Cerebellar nuclear complex (tissue), 1 donor: Measurements from ENCODE around the gene HS3ST3A1.
"Not testable (repeated sequence)": the region's sequence is repeated elsewhere in the genome, so short reads cannot be mapped to it uniquely, and the experiment has no call there.

Experiments
- DNase-seq, 2 experiments: peaks; one replicate each; lab custom pipeline; 2025; lab: John Stamatoyannopoulos, UW

HS3ST3A1 gene

DNA sequence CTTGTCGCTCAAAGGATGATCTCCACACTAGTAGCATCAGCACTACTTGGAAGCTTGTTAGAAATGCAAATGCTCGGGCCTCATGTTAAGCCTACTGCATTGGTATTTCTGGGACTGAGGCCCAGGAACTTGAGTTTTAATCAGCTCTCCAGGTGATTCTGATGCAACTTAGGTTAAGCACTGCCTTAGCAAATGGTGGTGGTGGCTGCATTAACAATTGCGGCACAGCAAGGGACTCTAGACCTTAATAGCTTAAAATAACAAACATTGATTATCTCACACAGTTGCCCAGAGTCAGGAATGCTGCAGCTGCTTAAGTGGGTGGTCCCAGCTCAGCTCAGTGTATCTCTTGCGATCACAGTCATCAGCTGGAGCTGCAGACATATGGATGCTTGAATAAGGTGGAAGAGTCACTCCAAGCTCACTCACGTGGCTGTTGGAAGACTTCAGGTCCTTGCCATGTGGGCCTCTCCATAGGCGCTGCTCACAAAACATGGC, 25.8 kb downstream of the HS3ST3A1 start:
- DNase-seq: no peak

DNA sequence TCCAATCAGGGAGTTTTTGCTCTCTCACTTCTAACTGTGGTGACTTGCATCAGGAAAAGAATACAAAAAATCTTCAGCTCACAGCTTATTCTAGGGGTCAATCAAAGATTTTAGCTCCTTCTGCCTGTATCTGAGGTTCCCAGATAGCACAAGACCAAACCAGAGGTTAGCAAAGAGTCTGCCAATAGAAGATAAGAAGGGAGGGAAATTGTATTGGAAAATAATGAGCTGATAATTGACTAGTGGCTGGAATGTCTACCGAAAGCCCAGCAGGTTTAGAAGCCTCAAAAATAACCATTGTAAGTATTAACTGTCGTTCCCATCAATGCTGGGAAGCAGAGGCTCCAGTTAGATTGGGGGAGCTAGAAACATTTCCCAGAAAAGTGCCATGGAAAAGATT, 26.3 kb downstream of the HS3ST3A1 start:
- no peak for DNase-seq

DNA sequence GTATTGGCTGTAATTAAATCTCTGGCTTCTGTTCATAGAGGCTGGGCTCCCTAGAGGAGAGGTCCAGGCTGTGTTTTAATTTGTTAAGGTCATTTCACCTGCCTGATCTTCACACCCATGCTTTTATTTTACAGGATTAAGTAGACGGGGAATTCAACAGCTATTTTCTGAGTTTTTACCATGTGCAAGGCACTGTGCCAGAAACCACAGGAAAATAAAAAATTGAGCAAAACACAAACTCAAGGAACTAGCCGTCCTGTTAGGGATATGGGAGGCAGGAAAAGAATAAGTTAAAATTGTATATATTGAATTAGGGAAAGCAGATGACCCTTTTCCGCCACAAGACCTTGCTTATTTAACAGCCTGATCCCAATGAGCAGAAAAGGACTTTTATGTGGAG, 29.1 kb downstream of the HS3ST3A1 start:
- no peak for DNase-seq

DNA sequence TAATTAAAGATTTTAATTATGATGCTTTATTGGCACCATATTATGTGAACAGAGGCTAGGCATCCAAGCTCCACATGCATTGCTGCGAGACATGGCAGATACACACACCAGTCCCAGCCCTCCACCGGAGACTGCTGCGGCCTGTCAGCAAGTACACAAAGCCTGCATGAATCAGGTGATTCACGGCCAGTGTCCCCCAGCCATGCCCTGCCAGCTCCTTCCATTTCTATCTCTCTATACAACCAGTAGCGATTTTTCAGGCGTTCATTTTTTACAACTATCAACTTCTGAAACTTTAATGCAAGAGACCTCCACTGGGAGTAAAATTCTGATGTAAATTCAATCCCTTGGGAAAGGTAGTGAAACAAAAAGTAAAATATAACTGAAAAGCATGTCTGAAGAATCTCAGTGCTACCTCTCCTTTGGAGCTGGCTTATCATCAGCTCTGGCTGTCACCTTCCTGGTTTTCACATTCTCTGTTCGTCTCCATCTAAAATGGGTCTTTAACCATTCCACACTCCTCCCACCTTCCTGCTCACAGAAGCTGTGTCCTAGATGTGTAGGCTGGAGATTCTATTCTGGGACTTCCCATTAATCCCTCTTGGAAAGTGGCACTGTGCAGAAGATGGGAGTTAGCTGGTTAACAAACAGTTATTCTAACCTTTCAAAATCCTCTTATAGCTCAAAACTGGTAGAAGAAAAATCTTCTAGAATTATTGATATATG, 32.2 kb downstream of the HS3ST3A1 start:
- DNase-seq: no peak

DNA sequence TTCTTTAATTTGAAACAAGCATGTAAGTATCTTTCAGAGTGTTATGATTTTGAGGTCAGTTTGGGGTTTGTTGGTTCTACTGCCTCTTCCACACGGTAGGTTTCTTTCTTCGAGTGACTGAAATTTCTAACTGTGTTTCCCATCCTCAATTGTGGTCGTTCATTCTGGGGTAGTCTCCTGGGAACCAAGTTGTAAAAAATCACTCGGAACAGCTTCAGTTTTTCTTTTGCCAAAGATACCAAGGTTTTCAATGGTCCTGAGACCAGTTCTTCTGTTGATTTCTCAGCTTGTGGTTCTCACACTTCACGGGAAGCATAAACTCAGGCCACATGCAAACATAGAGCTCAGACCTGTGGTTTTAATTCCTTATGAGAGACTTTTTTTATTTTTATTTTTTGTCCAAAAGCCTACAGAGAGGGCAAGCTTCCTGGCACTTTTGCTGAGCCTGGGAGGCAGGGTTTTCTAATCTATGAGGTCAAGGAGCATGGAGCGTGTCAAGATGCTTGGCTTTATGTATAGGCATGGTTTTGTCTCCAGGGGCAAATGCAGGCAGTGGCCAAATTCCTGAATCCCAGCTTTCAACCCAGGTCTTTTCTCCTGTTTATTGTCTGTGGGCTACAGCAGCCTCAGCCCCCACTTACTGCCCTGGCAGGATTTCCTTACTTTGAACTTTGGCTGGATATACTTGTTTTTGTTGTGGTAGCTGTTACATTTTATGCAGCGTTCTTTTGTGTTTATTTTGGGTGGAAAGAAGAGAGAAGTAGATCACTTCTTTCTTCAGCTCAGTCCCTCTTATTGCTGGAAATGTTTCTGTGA, 32.9 kb downstream of the HS3ST3A1 start:
- no peak for DNase-seq

DNA sequence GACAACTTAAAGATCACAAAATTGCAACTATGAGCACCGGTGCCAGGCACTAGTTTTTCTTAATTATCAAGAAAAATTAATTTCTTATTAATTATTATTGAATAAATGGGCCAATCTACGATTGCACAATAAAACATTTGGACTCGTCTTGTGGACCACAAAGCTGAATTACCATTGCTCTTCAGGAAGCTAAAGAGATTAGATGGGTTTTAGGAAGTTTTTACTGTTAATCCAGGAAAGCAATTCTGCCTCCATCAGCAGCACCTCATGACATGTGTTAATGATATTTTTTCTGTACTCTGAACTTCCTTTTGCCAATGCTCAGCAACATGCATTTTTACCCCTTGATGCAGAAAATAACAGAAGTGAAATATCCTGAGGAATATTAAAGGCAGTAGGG, 37.9 kb downstream of the HS3ST3A1 start:
- DNase-seq: no peak

DNA sequence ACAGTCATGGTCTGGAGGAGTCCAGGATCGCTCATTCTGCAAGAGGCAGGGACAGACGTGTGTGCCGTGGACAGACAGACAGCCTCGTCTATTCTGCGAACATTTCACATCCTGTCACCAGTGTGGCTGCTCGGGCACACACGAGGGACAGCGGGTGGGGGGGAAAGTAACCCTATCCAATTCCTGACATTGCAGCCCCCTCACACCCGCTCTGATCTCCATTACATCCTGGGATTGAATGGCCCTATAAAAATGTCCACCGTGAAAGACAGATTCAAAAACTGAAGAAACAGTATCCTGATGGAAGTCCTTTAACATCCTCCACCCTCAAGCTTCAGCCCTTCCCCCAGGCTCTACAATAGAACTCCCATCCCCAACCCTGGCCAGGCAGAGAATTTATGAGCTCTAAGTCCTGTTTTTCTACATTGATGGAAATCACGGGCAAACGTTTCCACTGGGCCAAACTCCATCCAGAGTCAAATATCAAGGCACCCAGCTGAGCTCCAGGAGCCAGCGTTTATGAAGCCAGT, 39.4 kb downstream of the HS3ST3A1 start:
- DNase-seq: no peak

DNA sequence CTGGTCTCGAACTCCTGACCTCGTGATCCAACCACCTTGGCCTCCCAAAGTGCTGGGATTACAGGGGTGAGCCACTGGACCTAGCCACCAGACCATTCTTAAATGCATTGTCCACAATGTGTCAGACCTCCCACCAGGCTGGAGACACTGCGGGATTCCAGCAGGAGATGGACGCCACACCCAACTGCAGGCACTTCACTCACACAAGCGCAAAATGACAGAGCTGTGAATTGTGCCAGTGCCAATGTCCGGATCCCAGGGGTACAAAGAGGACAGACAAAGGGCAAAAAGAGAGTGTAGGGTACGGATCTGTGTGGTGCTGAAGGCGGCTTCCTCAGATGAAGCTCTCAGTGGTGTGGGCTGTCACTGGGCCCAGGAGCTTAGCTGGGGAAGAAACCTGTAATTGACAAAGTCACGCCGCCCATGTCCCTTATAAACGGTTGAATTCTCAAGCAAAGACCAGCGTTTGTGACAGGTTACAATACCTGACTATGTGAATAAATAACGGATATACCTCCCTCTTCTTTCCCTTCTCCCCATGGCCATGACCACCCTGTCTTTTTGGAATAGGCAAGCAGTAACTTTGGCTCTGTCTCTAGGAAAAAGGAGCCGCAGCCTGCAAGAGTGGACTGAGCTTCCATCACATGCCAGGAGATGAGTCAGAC, 40.0 kb downstream of the HS3ST3A1 start:
- DNase-seq: no peak

DNA sequence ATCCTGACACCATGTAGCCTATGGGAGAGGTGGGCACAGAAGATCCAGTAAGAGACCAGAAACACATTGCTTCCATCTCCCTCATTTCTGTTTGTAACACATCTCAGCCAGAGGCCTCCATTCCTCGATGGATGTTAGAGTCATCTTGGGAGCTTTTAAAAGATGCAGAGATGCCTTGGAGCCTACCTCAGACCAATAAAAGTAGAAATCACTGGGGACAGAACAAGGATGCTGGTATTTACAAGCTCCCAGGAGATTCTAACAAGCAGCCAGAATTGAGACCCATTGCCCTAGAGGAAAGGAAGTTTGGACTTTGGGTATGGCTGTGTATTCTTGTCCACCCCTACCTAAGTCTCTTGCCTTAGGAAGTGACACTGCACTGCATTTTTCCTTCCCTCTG, 40.8 kb downstream of the HS3ST3A1 start:
- DNase-seq: no peak

DNA sequence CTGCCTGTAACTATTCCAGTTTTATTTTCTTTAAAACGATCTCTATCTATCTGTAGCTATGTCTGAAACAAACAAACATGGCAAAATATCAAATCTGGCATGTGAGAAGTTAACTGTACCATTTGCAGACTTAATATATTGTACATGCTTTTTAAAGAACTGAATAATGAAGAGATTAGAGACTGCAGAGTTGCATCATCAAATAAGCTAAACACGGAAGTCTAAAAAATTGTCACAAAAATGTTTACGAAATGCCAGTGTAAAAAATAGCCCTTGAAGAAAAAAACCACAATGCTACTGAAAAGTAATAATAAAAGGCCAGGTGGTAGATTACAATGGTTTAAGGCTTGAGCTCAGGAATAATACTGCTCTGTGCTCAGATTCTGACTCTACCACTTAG, 43.1 kb downstream of the HS3ST3A1 start:
- DNase-seq: no peak

DNA sequence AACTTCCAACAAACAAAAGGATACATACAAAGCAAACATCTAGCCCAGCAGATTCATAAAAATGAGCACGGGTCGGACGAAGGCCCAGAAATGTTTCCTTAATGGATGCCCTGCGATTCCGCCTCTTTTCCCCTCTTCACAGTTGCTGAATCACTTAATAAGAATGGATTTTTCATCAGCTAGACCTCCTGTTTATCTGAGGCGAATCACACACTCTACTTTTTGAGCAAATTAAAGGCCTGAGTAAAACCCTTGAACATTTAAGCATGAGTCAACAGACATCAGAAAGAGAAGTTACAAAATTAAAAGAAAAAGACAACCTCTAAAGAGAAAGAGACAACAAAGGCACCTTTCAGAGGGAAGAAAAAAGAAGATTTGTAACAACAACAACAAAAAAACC, 44.7 kb downstream of the HS3ST3A1 start:
- no peak for DNase-seq

DNA sequence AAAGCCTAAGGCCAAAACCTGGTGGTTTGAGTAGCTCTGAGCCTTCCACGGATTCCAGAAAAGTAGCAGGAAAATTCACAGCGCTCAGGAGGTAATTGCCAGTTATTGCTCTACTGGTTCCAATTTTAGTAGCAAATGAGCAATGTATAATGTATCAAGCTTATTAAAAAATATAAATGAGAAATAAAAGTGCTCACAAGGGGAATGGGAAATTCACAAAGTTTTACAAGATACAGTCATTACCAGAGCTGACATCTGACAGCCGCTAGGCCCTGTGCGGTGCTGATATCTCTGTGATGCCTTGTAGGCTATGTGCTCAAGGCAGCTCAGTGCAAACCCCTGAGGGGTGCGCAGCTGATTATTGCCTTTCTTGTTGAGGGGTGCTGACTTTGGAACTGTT, 47.5 kb downstream of the HS3ST3A1 start:
- no peak for DNase-seq

DNA sequence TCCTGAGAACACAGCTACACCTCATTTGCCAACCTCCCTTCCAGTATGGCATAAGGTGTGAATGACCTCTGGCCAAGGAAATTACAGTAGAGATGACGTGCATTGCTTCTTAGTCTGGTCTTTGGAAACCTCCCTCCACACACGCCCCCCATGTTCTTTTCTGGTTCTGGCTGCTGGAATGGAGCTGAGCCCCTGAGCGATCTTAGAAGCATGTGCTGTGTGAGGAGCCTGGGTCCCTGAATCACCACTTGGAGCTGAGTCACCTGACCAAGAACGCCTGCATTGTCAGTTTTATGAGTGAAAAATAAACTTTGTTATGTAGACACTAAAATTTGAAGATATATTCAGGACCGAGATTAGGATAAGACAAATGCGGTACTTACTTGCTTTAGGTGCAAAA, 51.4 kb downstream of the HS3ST3A1 start:
- no peak for DNase-seq

DNA sequence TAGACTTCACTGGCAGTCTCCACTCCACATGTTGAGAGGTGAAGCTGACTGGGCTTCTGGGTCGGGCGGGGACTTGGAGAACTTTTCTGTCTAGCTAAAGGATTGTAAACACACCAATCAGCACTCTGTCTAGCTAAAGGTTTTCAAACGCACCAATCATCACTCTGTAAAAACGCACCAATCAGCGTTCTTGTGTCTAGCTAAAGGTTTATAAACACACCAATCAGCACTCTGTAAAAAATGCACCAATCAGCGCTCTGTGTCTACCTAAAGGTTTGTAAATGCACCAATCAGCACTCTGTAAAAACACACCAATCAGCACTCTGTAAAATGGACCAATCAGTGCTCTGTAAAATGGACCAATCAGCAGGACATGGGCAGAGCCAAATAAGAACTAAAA, 53.2 kb downstream of the HS3ST3A1 start:
- DNase-seq: not testable (repeated sequence)

DNA sequence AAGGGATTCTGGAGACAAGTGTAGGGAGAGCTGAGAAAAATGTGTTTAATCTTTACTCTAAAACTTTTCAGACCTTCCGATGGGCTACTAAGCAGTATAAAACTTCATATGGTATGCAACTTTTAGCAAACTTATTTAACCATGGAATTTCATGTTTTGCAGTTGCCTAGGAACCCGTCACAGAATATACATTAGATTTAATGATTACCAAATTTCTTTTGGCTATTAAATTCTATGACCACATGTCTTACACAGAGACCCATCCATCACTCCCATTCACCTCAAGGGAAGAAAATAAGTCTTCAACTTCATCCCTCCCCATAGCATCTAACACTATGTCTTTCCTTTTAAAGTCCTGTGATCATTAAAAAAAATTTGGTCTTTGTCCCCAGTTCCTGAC, 54.9 kb downstream of the HS3ST3A1 start:
- no peak for DNase-seq

DNA sequence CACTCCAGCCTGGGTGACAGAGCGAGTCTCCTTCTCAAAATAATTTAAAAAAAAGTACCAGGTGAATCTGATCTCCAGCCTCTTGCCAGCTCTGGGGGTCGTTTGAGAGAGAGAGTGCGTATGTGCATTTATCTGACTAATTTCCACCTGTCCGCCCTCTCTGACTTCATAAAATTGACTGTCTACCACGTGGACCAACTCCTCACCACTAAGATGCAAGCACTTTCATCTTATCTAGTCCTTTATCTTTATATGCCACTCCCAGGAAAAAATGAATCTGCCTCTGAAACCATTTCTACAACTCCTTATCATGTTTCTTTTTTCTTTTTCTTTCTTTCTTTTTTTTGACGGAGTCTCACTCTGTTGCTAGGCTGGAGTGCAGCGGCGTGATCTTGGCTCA, 55.8 kb downstream of the HS3ST3A1 start:
- DNase-seq: no peak

DNA sequence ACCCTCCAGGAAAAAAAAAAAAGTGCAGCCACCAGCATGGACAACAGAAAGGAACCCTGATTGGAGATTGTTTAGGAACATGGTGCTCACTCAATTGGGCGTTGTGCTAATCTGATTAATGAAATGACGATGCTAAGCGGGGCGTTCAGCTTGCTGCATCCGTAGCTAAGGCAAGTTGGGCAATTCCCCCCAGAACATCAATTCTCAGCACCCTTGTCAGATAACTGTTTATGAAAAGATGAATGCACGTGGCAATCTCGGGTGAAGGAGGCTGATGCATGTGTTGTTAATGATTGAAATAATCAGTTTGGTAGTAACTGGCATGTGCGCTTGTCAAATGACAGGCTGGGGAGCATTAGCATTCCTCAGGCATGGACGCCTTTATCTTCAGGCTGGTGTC, 57.0 kb downstream of the HS3ST3A1 start:
- DNase-seq: no peak

DNA sequence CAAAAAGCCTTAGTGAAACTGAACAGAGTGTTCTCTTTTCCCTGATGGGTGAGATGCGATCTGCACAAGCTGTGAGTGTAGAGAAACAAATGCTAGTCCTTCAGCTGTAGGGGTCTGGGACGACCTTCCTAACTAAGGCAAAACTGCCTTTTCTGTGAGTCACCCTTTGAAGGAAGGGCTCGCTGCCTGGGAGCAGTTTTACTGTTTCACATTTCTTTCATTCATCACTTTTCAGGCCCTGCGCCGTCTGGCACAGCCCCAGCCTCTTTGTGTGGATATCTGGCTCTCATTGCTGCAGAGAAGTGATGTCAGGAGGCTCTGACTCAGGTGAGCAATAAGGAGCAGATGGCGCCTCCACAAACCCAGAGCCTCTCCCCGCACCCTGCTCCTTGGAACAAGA, 57.4 kb downstream of the HS3ST3A1 start:
- DNase-seq: no peak

DNA sequence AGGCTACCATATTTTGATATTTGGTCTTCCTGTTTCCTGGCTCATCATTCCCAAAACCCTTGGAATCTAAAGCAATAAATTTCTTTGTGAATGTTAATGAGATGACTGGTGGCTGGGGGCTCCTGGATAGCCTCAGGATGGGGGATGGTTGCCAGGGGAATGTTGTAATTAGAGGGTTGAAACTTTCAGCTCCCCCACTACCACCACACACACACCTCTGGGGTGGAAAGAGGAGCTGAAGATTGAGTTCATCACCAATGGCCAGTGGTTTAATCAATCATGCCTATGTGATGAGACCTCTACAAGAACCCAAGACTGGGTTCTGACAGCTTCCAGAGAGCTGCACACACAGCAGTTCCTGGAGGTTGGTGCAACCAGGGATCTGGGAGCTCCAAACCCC, 59.1 kb downstream of the HS3ST3A1 start:
- no peak for DNase-seq

DNA sequence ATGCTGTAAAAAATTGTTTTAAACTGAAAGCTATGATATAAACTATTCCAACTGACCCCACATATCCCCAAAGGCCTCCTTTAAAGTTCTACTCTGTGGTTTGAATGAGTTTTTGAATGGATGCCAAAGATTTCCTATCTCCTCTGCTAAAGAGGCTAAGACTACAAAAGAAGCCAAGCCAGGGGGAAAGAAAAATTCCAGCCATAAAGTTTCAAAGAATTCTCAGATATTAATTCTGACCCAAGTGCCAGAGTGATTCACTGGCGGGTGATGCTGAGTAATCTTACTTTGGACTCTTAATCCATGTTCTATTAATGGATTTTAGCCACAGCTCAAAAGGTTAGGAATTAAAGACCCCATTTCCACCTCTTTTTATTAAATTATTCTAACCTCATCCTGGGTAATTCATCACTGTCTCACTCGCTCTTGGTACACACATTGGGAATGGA, 60.7 kb downstream of the HS3ST3A1 start:
- DNase-seq: no peak

DNA sequence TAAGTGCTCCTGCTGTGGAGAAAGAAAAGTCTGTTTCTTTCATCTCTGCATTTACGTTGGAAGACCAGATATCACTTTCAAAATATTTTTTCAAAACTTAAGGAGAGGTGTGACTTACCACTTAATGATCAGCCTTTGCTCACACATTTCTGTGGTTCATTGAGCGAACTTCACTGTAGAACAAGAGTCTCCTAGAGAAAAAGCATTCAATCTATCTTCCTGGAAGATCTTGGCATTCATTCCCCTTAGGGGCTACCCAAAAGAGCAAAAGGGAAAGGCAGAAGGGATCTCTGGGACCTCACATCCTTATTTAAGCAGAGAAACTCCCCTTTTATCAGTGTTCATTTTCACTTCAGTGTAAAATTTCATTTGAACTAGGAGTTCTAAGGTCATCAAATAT, 61.2 kb downstream of the HS3ST3A1 start:
- DNase-seq: no peak

DNA sequence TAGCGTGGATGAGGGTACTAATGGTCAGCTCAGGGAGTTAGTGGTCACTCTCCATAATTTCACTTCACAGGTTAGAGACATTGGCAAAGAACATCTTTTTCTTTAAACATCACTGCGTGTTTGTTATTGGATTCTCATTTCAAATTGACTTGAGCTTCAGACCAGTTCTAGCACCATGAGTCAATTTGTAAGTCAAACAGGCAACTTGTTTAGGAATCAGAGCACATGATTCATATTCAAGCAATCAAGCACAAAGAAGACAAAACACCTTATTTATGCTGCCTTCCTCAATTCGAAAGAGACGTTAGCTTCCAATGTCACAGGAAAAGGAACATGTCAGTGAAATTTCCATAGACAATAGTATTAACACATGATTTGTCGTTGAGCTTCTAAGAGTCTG, 62.3 kb downstream of the HS3ST3A1 start:
- DNase-seq: no peak
